Peyer's patch (tissue), 4 donors: Measurements from ENCODE around the gene PBX1.

Source experiments
- CTCF ChIP-seq, 6 experiments: fragments of 450-650 bp in 4 of 6; fragments of 200-600 bp in 2 of 6; sonication (generic) in 1 of 6; IDR thresholded peaks; one replicate each; pipeline ENCODE4 v1.5.1; 2017 to 2019; ENCODE audit warnings: antibody characterized with exemption in 6 of 6, mild to moderate bottlenecking in 3 of 6, moderate library complexity in 1 of 6
- POLR2A ChIP-seq, 2 donors: fragments of 450-650 bp; IDR thresholded peaks; one replicate each; pipeline ENCODE4 v1.5.1; 2017; ENCODE audit warnings: antibody characterized with exemption in 2 of 2, mild to moderate bottlenecking in 2 of 2, moderate library complexity in 2 of 2

GRCh38 chr1:164880644-164881043 is 321.7 kb downstream of the PBX1 start:
- no peak for TF ChIP-seq CTCF (IDR thresholded peaks at IDR 0.05)
- TF ChIP-seq POLR2A (IDR thresholded peaks at IDR 0.05) = no peak
